H9 (cell line): ENCODE measurements around the gene ABR. TPM values are rescaled to one million over a fixed set of nuclear protein-coding genes. Genes with fewer than 3 reads are reported as not detected.

Experiments
- DNase-seq: peaks from one replicate; pipeline ENCODE4 v3.0.0-alpha.2; 2017
- H2AFZ ChIP-seq: one replicate; pipeline ENCODE4 v1.6.1; 2013; ENCODE audit warnings: mild to moderate bottlenecking, low read length, control low read depth, moderate library complexity
- H2AK5ac ChIP-seq: 2 replicates; pipeline ENCODE4 v1.6.1; 2013; ENCODE audit warnings: low read length, control low read depth, mixed read lengths; ENCODE audit not compliant: insufficient read length
- H2BK120ac ChIP-seq: one replicate; pipeline ENCODE4 v1.6.1; 2013; ENCODE audit warnings: low read depth, mild to moderate bottlenecking, low read length, control low read depth, inconsistent platforms; ENCODE audit not compliant: poor library complexity, severe bottlenecking
- H2BK12ac ChIP-seq: 2 replicates; pipeline ENCODE4 v1.6.1; 2013; ENCODE audit warnings: low read length, control low read depth, mixed read lengths, low read depth; ENCODE audit not compliant: insufficient read length
- H2BK15ac ChIP-seq: 2 replicates; pipeline ENCODE4 v1.6.1; 2013; ENCODE audit warnings: low read depth, low read length, control low read depth
- H2BK20ac ChIP-seq: one replicate; pipeline ENCODE4 v1.6.1; 2013; ENCODE audit warnings: low read depth, mild to moderate bottlenecking, low read length, control low read depth, inconsistent platforms; ENCODE audit not compliant: poor library complexity, severe bottlenecking
- H2BK5ac ChIP-seq: 2 replicates; pipeline ENCODE4 v1.6.1; 2013; ENCODE audit warnings: low read length, control low read depth, mixed read lengths; ENCODE audit not compliant: insufficient read length
- H3K14ac ChIP-seq: 2 replicates; pipeline ENCODE4 v1.6.1; 2013; ENCODE audit warnings: low read length, control low read depth; ENCODE audit not compliant: insufficient read depth
- H3K18ac ChIP-seq: 2 replicates; pipeline ENCODE4 v1.6.1; 2013; ENCODE audit warnings: low read depth, mild to moderate bottlenecking, mixed read lengths, low read length, control low read depth; ENCODE audit not compliant: insufficient read length
- H3K23ac ChIP-seq: 2 replicates; pipeline ENCODE4 v1.6.1; 2013; ENCODE audit warnings: low read length, control low read depth, mixed read lengths, low read depth; ENCODE audit not compliant: insufficient read length
- H3K23me2 ChIP-seq: 2 replicates; pipeline ENCODE4 v1.6.1; 2013; ENCODE audit warnings: low read depth, mild to moderate bottlenecking, mixed read lengths, low read length, control low read depth; ENCODE audit not compliant: insufficient read length, poor library complexity, severe bottlenecking
- H3K27ac ChIP-seq: 2 replicates; pipeline ENCODE4 v1.5.1; 2013; ENCODE audit warnings: low read length, control low read depth, mixed read lengths, low read depth; ENCODE audit not compliant: insufficient read length
- H3K27me3 ChIP-seq: 2 replicates; pipeline ENCODE4 v1.6.1; 2013; ENCODE audit warnings: low read length, control low read depth, inconsistent platforms; ENCODE audit not compliant: insufficient read depth
- H3K4ac ChIP-seq: 2 replicates; pipeline ENCODE4 v1.6.1; 2013; ENCODE audit warnings: low read depth, mild to moderate bottlenecking, control low read depth, inconsistent platforms, low read length, moderate library complexity
- H3K4me1 ChIP-seq: 2 replicates; pipeline ENCODE4 v1.6.1; 2013; ENCODE audit warnings: low read length, control low read depth, inconsistent platforms; ENCODE audit not compliant: insufficient read depth
- H3K4me2 ChIP-seq: 2 replicates; pipeline ENCODE4 v1.6.1; 2013; ENCODE audit warnings: low read length, control low read depth, mixed read lengths; ENCODE audit not compliant: insufficient read length, insufficient read depth
- H3K56ac ChIP-seq: 2 replicates; pipeline ENCODE4 v1.6.1; 2013; ENCODE audit warnings: low read depth, mild to moderate bottlenecking, mixed read lengths, low read length, control low read depth; ENCODE audit not compliant: insufficient read length
- H3K79me1 ChIP-seq: 2 replicates; pipeline ENCODE4 v1.6.1; 2013; ENCODE audit warnings: low read depth, mild to moderate bottlenecking, moderate library complexity, low read length, control low read depth, inconsistent platforms; ENCODE audit not compliant: insufficient read depth, poor library complexity, severe bottlenecking
- H3K79me2 ChIP-seq: 2 replicates; pipeline ENCODE4 v1.6.1; 2013; ENCODE audit warnings: low read length, control low read depth, inconsistent platforms; ENCODE audit not compliant: insufficient read depth
- H3K9ac ChIP-seq: 2 replicates; pipeline ENCODE4 v1.6.1; 2013; ENCODE audit warnings: low read length, control low read depth, mixed read lengths; ENCODE audit not compliant: insufficient read length; ENCODE audit errors: extremely low read depth
- H3K9me3 ChIP-seq: one replicate; pipeline ENCODE4 v1.6.1; 2013; ENCODE audit warnings: low read depth, low read length, inconsistent platforms; ENCODE audit not compliant: control insufficient read depth
- H3T11ph ChIP-seq: one replicate; pipeline ENCODE4 v1.6.1; 2013; ENCODE audit warnings: mild to moderate bottlenecking, low read length, control low read depth, inconsistent platforms
- H4K20me1 ChIP-seq: one replicate; pipeline ENCODE4 v1.6.1; 2013; ENCODE audit not compliant: control insufficient read depth, insufficient read length, insufficient read depth
- H4K5ac ChIP-seq: 2 replicates; pipeline ENCODE4 v1.6.1; 2013; ENCODE audit warnings: low read depth, mild to moderate bottlenecking, mixed read lengths, low read length, control low read depth; ENCODE audit not compliant: insufficient read length
- H4K8ac ChIP-seq: replicated peaks from 2 replicates; pipeline ENCODE4 v1.6.1; 2013; ENCODE audit warnings: low read length, control low read depth, mixed read lengths, low read depth; ENCODE audit not compliant: insufficient read length
- H4K91ac ChIP-seq: 2 replicates; pipeline ENCODE4 v1.6.1; 2013; ENCODE audit warnings: low read depth, mild to moderate bottlenecking, moderate library complexity, mixed read lengths, low read length, control low read depth; ENCODE audit not compliant: insufficient read length
- H3K27ac Mint-ChIP-seq, 3 experiments: 2 replicates in 2 of 3; 3 replicates in 1 of 3; pipeline ENCODE4 v1.8.0; 2020 to 2021; ENCODE audit warnings: mixed read lengths in 3 of 3, mild to moderate bottlenecking in 1 of 3, moderate library complexity in 1 of 3
- H3K27me3 Mint-ChIP-seq: 2 replicates; pipeline ENCODE4 v1.8.0; 2021; ENCODE audit warnings: low read depth, mild to moderate bottlenecking, moderate library complexity, mixed read lengths
- H3K36me3 Mint-ChIP-seq, 3 experiments: 2 replicates in 2 of 3; 3 replicates in 1 of 3; pipeline ENCODE4 v1.8.0; 2020 to 2021; ENCODE audit warnings: low read depth in 3 of 3, mixed read lengths in 3 of 3; ENCODE audit not compliant: insufficient read depth in 1 of 3
- H3K4me1 Mint-ChIP-seq, 2 experiments: 2 replicates each; pipeline ENCODE4 v1.8.0; 2020; ENCODE audit warnings: mixed read lengths in 2 of 2
- H3K4me3 Mint-ChIP-seq, 2 experiments: 2 replicates in 1 of 2; 3 replicates in 1 of 2; pipeline ENCODE4 v1.8.0; 2020 to 2021; ENCODE audit warnings: mild to moderate bottlenecking in 2 of 2, mixed read lengths in 2 of 2, moderate library complexity in 1 of 2
- H3K9me3 Mint-ChIP-seq, 2 experiments: 2 replicates in 1 of 2; 3 replicates in 1 of 2; pipeline ENCODE4 v1.8.0; 2020; ENCODE audit warnings: mild to moderate bottlenecking in 2 of 2, mixed read lengths in 2 of 2, moderate library complexity in 1 of 2
- WGBS: extraction: QIAGEN DNeasy Blood & Tissue Kit; methylation state at CpG from one replicate; pipeline ENCODE4 v1.1.7; 2013; ENCODE audit warnings: missing lambda C conversion rate, low lambda C conversion rate, mixed read lengths; ENCODE audit not compliant: insufficient read length; ENCODE audit errors: extremely low coverage; 5-methylcytosine and 5-hydroxymethylcytosine counted together
- total RNA-seq: library from RNA; stranded (reverse); gene quantifications from 2 replicates; pipeline ENCODE4 v1.2.1, GENCODE V29; 2021
- TF ChIP-seq, protein P1 (sequence below): fragments of 200-600 bp; sonication (generic); conservative IDR thresholded peaks from 3 replicates; pipeline ENCODE4 v1.8.0; 2021; ENCODE audit warnings: antibody characterized with exemption, mild to moderate bottlenecking

The ABR gene
- total RNA-seq, 1 experiment from 2014 or later = 34.7 TPM

- Histone ChIP-seq H2BK5ac (no peak overlapping the region), H2BK12ac (no peak overlapping the region), H3K79me1 (no peaks in the 10 kb centered on the region), H4K91ac (no peak overlapping the region), H3K56ac (no peak overlapping the region), H3K18ac (no peak overlapping the region), H3K27me3 (no peaks in the 10 kb centered on the region), H4K20me1 (no peaks in the 10 kb centered on the region), H2BK120ac (no peak overlapping the region), H3T11ph (no peak overlapping the region), H3K79me2 (no peaks in the 10 kb centered on the region), H2AFZ (no peak overlapping the region), H2BK20ac (no peak overlapping the region), H3K23ac (no peak overlapping the region), H2BK15ac (no peak overlapping the region), H4K5ac (no peak overlapping the region), H2AK5ac (no peak overlapping the region), H3K23me2 (peaks cover 6% of the 10 kb centered on the region), H3K14ac (no peak overlapping the region), H3K9me3 (no peaks in the 10 kb centered on the region), H3K9ac (no peak overlapping the region), H3K4ac (no peak overlapping the region), H3K27ac (no peak overlapping the region), H3K4me1 (no peaks in the 10 kb centered on the region), H4K8ac (no peak overlapping the region), H3K4me2 (no peak overlapping the region)
- no CpG with 5 or more reads among the region's 12 CpGs for WGBS
- Mint-ChIP-seq H3K9me3 (no peaks in the 10 kb centered on the region), H3K4me1 (no peaks in the 10 kb centered on the region), H3K36me3 (no peaks in the 10 kb centered on the region), H3K27ac (no peak overlapping the region; a peak in 1 of 7 replicates), H3K4me3 (no peak overlapping the region; a peak in 1 of 5 replicates), H3K27me3 (peaks cover 58% of the 10 kb centered on the region)
- DNase-seq = no peak
- TF ChIP-seq, protein P1, sequence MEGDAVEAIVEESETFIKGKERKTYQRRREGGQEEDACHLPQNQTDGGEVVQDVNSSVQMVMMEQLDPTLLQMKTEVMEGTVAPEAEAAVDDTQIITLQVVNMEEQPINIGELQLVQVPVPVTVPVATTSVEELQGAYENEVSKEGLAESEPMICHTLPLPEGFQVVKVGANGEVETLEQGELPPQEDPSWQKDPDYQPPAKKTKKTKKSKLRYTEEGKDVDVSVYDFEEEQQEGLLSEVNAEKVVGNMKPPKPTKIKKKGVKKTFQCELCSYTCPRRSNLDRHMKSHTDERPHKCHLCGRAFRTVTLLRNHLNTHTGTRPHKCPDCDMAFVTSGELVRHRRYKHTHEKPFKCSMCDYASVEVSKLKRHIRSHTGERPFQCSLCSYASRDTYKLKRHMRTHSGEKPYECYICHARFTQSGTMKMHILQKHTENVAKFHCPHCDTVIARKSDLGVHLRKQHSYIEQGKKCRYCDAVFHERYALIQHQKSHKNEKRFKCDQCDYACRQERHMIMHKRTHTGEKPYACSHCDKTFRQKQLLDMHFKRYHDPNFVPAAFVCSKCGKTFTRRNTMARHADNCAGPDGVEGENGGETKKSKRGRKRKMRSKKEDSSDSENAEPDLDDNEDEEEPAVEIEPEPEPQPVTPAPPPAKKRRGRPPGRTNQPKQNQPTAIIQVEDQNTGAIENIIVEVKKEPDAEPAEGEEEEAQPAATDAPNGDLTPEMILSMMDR = no peak
Measured at GRCh38 chr17:1206026-1206777, 26.4 kb upstream of the ABR start.
